GM21515 (cell line): ENCODE measurements around the gene ZIC1.

ENCODE experiments used
- ATAC-seq: cut with Tn5 transposase; IDR thresholded peaks from one replicate; pipeline ENCODE4 v1.9.1; 2021; ENCODE audit not compliant: unreplicated experiment

ZIC1 gene

GRCh38 chr3:147408188-147409100 is 721 bp upstream of the ZIC1 start:
- ATAC-seq: no peak

DNA sequence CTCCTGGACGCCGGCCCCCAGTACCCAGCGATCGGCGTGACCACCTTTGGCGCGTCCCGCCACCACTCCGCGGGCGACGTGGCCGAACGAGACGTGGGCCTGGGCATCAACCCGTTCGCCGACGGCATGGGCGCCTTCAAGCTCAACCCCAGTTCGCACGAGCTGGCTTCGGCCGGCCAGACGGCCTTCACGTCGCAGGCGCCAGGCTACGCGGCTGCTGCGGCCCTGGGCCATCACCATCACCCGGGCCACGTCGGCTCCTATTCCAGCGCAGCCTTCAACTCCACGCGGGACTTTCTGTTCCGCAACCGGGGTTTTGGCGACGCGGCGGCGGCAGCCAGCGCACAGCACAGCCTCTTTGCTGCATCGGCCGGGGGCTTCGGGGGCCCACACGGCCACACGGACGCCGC is 956 bp downstream of the ZIC1 start:
- no peak for ATAC-seq

- no peak for ATAC-seq
Measured at GRCh38 chr3:147410526-147411237, 1.5 kb downstream of the ZIC1 start.

DNA sequence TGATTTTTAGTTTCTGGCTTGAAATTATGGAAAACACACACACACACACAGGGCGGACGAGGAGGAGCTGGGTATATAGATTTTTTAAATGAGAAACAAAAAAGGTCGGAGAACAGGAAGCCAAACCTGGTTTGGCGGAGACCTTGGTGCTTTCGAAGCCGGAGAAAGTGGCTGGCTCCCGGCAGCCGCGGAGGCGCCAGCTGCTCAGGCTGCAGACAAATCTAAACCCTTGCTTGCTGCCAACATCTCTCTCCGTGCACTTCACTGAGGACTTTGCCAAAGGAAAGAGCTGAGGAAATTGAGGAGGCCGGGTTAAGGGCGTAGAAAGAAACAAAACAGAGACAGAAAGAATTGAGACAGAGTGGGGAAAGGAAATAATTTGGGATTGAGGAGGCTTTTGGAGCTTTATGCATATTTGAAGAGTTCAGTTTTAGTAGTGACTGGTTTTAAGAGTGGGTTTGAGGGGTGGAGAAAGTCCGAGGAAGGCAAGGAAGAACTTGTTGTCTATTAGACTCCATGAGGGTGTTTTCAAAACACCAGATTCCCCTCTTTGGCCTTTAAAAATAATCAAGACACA is 2.2 kb downstream of the ZIC1 start:
- no peak for ATAC-seq

DNA sequence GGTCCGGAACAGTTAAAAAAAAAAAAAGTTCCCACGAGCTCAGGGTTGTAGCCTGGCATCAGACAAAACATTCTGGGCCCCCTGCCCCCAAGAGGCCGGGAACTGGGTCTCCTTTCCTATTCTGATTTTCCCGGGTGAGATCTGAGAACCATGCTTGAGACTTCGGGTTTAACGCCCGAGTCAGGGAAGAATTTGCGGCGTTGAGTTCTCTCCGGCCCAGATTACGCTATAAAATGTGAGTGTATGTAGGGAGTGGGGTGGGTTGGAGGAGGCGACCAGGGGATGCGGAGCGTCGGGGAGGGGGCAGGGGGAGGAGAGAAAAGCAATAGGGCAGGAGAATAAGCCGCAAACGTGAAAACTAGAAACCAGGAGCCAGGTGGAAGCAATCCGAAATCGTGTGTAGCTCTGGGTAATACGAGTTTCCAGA is 2.7 kb downstream of the ZIC1 start:
- no peak for ATAC-seq

DNA sequence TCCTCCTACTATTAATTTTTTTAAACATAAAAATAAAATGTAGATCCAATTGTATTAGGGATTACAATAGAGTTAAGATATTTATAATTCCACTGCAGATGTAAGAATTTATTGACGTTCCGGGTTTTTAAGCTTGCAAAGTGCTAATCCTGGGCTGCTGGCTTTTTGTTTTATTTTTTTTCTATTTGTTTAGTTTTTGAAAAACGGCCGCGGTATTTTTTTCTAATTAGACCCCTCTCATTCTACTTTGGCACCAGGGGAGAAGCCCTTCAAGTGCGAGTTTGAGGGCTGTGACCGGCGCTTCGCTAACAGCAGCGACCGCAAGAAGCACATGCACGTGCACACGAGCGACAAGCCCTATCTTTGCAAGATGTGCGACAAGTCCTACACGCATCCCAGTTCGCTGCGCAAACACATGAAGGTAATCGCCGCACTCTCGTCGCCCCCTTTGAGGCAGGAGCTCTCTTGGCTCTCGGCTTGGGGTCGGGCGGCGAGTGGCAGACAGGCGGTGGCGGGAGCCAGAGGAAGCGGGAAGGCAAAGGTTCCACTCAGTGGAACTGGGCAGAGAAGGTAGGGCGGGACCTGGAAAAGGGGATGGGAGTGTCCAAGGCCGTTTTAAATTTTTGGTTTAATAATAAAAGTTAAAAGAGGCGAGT is 3.2 kb downstream of the ZIC1 start:
- no peak for ATAC-seq

- no peak for ATAC-seq
Measured at GRCh38 chr3:147412917-147413685, 3.9 kb downstream of the ZIC1 start.

GRCh38 chr3:147413686-147414389 is 4.7 kb downstream of the ZIC1 start:
- no peak for ATAC-seq

DNA sequence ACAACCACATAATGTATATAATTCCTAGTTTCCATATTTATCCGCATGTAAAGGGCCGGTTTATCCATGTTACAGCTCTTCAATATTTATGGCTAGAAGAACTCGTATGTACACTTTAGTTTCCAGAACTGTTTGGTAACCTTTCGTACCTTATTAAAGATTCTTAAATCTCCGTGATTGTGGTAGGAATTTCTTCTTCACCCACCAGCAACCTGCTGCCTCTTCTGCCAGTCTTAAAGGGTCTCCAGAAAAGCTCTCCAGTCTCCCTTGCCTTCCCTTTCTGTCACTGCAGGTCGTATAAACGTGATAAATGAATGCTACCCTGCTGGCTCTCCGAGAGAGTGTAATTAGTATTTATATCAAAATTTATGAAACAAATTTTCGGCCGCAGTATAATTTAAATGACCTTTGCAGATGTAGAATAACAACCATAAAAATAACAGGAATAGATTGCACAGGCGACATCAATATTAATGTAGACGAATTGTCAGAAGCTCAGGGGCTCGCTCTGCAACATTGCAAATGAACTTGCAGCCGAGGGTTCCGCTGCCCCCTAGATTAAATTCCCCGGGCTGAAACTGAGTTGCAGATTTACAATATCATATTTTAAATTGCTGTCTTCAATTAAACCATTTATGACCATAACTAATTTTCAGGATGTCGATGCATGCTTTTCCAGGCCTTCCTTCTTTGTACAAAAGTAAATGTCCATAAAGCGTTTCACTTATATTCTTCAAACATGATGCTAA is 5.4 kb downstream of the ZIC1 start:
- no peak for ATAC-seq

DNA sequence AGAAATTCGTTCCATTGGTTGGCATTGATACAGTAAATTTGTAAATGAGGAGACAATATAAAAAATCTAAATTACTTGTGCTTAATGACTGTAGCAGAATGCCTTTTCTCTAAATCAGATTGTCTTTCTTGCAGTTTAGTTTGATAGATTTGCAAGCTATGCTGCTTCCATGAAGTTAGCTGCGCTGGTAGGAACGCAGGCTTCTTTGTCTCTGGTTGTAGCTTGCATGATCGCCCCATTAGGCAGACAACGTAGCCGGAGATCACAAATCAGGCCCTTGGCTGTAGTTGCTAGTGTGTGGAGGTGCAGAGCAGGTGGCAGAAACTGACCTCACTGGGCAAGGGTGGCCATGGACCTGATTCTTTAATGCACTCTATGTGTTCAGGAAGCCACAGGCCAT is 6.1 kb downstream of the ZIC1 start:
- no peak for ATAC-seq

- no peak for ATAC-seq
Measured at GRCh38 chr3:147415874-147416273, 6.7 kb downstream of the ZIC1 start.

DNA sequence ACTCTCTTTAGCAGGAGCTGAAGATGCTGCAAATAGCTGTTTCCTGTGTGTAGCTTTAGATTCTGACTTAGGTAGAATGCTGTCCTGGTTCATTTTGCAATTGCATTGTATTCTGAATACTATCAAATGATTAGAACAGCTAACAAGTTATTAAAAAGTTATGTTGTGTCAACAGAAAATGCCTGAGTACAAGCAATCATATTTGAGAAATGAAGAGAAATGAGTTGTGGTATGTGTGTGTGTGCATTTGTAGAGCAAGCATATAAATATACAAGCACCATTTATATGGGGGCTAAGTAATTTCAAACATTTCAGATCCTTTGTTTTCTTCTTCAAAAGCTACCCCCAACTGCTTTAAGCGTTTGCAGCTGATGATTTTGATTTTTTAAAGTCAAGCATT is 7.8 kb downstream of the ZIC1 start:
- no peak for ATAC-seq

- ATAC-seq: no peak
Measured at GRCh38 chr3:147417551-147418295, 8.6 kb downstream of the ZIC1 start.

DNA sequence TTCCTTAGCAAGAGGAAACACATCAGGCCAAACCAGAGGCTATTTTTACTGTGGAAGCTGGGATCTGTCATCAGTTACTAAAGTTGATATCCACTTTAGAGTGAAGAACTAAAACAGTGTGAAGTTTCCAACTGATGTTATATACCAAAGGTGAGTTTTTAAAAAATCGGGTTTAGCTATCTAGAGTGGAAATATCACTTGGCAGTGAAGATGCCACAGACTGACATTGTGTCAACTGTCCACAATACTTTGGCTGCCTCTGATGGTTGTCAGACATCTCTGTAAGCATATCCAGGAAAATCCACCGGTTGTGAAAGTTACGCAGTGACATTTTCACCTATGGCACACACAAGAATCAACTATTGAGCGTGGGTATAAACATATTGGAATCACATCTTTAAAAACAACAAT is 9.2 kb downstream of the ZIC1 start:
- ATAC-seq: no peak

DNA sequence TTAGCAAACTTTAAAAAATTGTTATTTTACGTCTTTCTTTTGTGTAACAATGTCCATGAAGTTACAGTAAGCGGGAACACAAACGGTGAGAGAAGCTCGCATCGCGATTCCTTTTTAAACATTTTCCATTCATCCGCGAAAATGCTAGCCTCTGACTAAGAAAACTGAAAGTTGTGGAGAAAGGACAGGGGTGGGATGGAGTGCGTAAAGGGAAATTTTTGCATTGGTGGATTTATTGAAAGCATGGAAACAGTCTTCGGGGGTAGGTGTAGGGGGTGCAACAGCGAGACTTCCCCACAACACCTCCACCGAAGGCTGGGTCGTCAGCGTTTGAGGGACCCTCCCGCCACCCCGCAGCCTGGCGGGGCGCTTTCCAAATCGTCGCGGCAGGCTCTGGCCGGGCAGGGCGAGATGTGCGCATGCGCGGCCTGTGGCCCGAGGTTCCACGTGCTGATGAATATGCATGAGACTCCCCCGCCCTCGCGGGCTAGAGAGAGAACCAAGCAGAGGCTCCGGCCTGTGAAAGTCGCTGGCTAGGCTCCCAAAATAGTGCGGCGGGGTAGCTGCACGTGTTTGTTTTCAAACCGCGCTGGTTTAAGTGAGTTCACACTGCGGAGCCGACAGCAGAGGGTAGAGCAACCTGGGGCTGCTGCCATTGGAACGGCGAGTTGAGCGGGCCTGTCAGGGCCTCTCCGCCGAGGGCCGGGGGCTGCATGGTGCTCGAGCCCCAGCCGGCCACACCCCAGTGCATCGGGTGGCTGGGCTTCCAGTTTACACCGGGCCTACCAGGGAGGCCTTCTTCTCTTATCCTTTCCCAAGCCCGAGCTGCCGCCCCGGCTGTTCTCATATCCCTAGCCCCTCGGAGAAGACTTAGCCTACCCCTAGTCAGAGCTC is 9.9 kb downstream of the ZIC1 start:
- ATAC-seq: no peak

DNA sequence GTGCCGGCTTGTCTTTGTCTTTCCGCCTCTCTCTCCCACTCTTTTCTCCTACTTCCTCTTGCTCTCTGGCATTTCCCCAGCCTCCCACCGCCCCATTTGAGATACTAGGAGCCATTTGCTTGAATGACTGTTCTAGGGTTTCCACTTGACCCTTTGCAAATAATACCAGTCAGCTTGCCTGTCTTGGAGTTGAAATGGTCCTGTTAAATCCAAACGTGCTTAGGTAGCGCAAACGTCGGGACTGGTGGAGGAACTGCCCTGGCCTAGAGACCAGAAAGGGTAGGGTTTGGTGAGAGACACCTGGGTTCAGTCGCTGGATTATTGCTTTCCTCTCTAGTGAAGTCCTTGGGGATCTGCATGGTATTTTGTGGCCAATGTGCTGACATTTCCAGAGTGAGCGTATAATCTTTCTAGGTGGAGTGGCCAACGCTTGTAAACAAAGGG is 10.6 kb downstream of the ZIC1 start:
- ATAC-seq: no peak

- ATAC-seq: no peak
Measured at GRCh38 chr3:147420353-147421183, 11.4 kb downstream of the ZIC1 start.
